Activated CD8-positive, alpha-beta T cell treated with anti-CD3 and anti-CD28 coated beads for 36 hours (primary cell): ENCODE measurements around the gene LRRC58. TPM values are rescaled to one million over a fixed set of nuclear protein-coding genes. Genes with fewer than 3 reads are reported as not detected.

Experiments used
- ATAC-seq: fragments of 200-7000 bp; cut with Tn5 transposase; one replicate; pipeline ENCODE4 v1.10.0; 2021; ENCODE audit warnings: mild to moderate bottlenecking, moderate library complexity
- CTCF ChIA-PET: fragments of 350-600 bp; sonication (Branson Sonifier 250); formaldehyde crosslinking; loops from one replicate; lab custom pipeline; 2021; ENCODE audit warnings: antibody characterized with exemption; lab: Charles Lee
- POLR2A ChIA-PET: fragments of 350-600 bp; sonication (Branson Sonifier 250); formaldehyde crosslinking; loops from one replicate; lab custom pipeline; 2021; ENCODE audit warnings: antibody characterized with exemption; lab: Charles Lee
- DNase-seq: peaks from one replicate; pipeline ENCODE4 v3.0.0-alpha.2; 2020
- H3K27ac Mint-ChIP-seq: one replicate; pipeline ENCODE4 v1.8.0; 2021; ENCODE audit warnings: mild to moderate bottlenecking, mixed read lengths
- H3K27me3 Mint-ChIP-seq: one replicate; pipeline ENCODE4 v1.8.0; 2021; ENCODE audit warnings: mixed read lengths
- H3K36me3 Mint-ChIP-seq: one replicate; pipeline ENCODE4 v1.8.0; 2021; ENCODE audit warnings: low read depth, mixed read lengths
- H3K4me1 Mint-ChIP-seq: one replicate; pipeline ENCODE4 v1.8.0; 2021; ENCODE audit warnings: low read depth, mixed read lengths
- H3K4me3 Mint-ChIP-seq: one replicate; pipeline ENCODE4 v1.8.0; 2021; ENCODE audit warnings: mild to moderate bottlenecking, moderate library complexity, mixed read lengths
- H3K9me3 Mint-ChIP-seq: one replicate; pipeline ENCODE4 v1.8.0; 2021; ENCODE audit warnings: mixed read lengths
- intact Hi-C: fragments of 100-400 bp; cut with micrococcal nuclease; formaldehyde crosslinking; loops from one replicate; pipeline ENCODE4 v1.10.0; 2022
- total RNA-seq, 2 experiments: library from RNA; stranded (reverse); gene quantifications; one replicate each; pipeline ENCODE4 v1.2.3, GENCODE V29; 2021
- TF ChIP-seq, protein P1 (sequence below): fragments of 200-600 bp; IDR thresholded peaks from one replicate; pipeline ENCODE4 v1.8.0; 2022; ENCODE audit warnings: antibody characterized with exemption, mild to moderate bottlenecking

The LRRC58 gene
- total RNA-seq, 2 experiments from 2014 or later, result 29.1 to 30.7 TPM

DNA sequence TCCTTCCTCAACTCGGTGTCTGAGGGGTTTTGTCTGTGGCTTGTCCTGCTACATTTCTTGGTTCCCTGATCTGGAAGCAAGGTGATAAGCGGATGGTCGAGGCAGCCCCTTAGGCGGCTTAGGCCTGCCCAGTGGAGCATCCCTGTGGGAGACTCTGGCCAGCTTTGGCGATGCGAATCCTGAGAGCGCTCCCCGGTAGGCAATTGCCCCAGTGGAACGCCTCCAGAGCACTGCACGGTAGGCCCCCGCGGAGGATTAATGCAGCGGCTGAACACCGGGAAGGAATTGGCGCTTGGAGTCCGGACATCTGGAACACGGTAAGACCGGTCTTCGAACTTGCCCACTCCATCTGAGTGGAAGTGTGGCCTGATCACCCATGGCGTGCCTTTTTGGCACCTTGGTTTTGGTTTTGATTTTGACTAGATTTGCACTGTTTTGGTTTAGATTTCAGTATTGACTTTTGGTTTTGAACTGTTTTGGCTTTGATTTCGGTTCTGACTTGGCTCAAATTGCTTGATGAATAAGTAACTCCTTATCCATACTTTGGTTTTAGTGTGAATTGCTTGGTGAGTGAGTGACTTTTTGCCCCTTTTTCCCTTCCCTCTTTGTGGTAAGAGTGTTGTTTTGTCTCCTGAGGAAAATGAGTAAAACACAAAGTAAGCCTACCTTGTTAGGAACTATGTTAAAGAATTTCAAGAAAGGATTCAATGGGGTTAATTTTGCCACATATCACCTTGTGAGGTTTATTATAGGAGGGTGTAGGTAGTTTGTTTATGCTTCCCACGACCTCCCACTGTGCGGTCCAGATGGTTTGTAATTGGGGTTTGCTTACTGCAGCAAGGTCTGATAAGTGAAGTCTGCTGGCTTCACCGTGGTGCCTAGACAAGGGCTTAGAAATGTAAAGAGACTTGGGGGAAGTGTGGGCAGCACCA lies 37.0 kb downstream of the LRRC58 start:
- ChIA-PET CTCF (no interaction called here), POLR2A (no interaction called here)
- Mint-ChIP-seq H3K4me3 (no peak overlapping the region), H3K9me3 (peaks cover 6% of the 10 kb centered on the region), H3K27me3 (peaks cover 2% of the 10 kb centered on the region), H3K4me1 (peaks cover 5% of the 10 kb centered on the region), H3K27ac (no peak overlapping the region), H3K36me3 (peaks cover 28% of the 10 kb centered on the region)
- no peak for ATAC-seq
- intact Hi-C loops, result no loop called here
- no peak for DNase-seq
- TF ChIP-seq, protein P1, sequence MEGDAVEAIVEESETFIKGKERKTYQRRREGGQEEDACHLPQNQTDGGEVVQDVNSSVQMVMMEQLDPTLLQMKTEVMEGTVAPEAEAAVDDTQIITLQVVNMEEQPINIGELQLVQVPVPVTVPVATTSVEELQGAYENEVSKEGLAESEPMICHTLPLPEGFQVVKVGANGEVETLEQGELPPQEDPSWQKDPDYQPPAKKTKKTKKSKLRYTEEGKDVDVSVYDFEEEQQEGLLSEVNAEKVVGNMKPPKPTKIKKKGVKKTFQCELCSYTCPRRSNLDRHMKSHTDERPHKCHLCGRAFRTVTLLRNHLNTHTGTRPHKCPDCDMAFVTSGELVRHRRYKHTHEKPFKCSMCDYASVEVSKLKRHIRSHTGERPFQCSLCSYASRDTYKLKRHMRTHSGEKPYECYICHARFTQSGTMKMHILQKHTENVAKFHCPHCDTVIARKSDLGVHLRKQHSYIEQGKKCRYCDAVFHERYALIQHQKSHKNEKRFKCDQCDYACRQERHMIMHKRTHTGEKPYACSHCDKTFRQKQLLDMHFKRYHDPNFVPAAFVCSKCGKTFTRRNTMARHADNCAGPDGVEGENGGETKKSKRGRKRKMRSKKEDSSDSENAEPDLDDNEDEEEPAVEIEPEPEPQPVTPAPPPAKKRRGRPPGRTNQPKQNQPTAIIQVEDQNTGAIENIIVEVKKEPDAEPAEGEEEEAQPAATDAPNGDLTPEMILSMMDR, result no peak

DNA sequence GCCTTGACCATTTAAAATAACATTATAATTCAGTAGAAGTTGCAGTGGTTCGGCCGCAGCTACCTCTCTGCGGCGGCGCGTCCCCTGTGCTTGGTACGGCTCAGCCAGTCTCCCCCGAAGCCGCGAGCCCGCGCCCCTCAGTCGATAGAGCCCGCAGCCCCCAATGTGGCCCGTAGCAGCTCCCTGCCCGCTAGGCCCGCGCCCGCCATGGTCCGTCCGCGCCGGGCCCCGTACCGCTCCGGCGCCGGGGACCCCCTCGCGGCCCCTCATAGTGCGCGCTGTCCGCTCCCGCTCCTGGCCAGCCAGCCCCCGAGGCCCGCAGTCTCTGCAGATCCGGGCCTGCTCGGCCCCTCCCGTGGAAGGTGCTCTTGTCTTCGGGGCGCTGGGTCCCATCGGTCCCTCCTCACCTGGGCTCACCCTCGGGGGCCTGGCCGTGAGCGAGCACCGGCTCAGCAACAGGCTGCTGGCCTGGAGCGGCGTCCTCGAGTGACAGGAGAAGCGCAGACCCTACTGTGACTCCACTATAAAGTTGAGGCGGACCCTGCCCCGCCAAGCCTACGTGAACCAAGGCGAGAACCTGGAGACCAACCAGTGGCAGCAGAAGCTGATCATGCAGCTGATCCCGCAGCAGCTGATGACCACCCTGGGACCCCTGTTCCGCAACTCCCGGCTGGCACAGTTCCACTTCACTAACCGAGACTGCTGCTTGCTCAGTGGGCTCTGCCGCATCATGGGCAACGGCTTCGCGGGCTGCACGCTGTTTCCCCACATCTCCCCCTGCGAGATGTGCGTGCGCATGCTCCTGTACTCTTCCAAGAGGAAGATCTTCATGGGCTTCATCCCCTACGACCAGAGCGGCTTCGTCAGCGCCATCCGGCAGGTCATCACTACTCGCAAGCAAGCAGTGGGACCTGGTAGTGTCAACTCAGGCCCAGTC lies 42.4 kb downstream of the LRRC58 start:
- DNase-seq (no peak), ATAC-seq (no peak)
- Mint-ChIP-seq H3K27ac (no peak overlapping the region), H3K36me3 (no peaks in the 10 kb centered on the region), H3K4me3 (no peak overlapping the region), H3K27me3 (peaks cover 3% of the 10 kb centered on the region), H3K9me3 (no peaks in the 10 kb centered on the region), H3K4me1 (no peaks in the 10 kb centered on the region)
- CTCF ChIA-PET, result no interaction called here
- TF ChIP-seq, protein P1, result no peak
- POLR2A ChIA-PET, result no interaction called here
- intact Hi-C loops, result loop anchor here (2.0 kb wide), 1 partner anchor 42 kb away; the partner anchor contains the start of gene LRRC58

DNA sequence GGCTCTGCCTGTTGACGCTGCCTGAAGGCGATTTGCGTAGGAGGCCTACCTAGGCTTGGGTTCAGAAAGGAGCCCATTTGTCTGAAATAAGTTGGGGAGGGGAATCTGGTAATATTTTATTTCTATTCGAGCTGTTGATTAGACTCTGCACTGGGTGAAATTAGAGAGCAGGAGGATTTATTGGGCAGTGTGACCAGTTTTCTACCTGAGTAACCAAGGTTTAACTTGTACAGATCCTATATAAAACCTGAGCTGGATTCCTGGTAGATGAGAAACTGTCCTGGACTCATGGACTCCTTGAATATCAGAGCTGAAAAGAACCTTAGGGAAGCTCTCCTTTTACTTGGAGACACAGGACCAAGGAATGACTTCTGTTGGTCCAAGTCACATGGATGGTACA lies 44.5 kb downstream of the LRRC58 start:
- DNase-seq, result no peak
- Mint-ChIP-seq H3K9me3 (no peaks in the 10 kb centered on the region), H3K27ac (no peak overlapping the region), H3K36me3 (no peaks in the 10 kb centered on the region), H3K4me1 (no peaks in the 10 kb centered on the region), H3K4me3 (no peak overlapping the region), H3K27me3 (peaks cover 3% of the 10 kb centered on the region)
- no peak for ATAC-seq
- CTCF ChIA-PET, result no interaction called here
- TF ChIP-seq, protein P1, result no peak
- POLR2A ChIA-PET, result interaction anchor here (0.5 kb wide), 1 partner anchor 45 kb away, joined by 4 read pairs; no protein-coding TSS in a partner anchor
- intact Hi-C loops, result no loop called here

DNA sequence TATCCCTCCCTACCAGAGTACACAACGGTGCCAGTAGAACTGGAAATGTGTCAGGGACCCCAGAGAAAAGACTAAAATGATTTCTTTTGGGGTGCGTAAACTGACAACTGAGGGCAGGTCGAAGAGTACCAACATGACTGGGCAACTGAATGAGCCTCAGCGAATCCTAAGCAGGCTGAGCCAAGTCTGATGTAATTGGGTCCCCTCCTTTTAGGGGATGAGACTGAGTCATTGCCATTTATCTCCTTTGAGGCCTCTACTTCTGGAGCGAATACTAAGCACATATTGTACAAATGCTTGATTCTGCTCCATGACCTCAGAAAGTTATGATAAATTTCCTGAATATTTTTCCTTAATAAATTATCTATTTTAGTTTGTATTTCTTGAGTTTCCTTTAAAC lies 46.8 kb downstream of the LRRC58 start:
- Mint-ChIP-seq H3K27ac (no peak overlapping the region), H3K9me3 (no peaks in the 10 kb centered on the region), H3K36me3 (no peaks in the 10 kb centered on the region), H3K4me1 (no peaks in the 10 kb centered on the region), H3K27me3 (peaks cover 1% of the 10 kb centered on the region), H3K4me3 (no peak overlapping the region)
- no peak for ATAC-seq
- POLR2A ChIA-PET, result no interaction called here
- DNase-seq, result no peak
- TF ChIP-seq, protein P1, result no peak
- CTCF ChIA-PET, result no interaction called here
- intact Hi-C loops, result no loop called here
